GM23338 (cell line): Measurements from ENCODE around the gene PIM3.

Experiments used
- CTCF ChIP-seq, 2 experiments: fragments of 200-600 bp in 1 of 2; sonication (generic) in 1 of 2; conservative IDR thresholded peaks; 2 replicates each; pipeline versions ENCODE4 v1.5.1 to v1.6.1; 2016 to 2017; ENCODE audit warnings: antibody characterized with exemption in 2 of 2, low read depth in 2 of 2, mild to moderate bottlenecking in 2 of 2, moderate library complexity in 1 of 2
- EZH2 ChIP-seq: fragments of 200-600 bp; sonication (generic); IDR thresholded peaks from one replicate; pipeline ENCODE4 v1.8.0; 2017; ENCODE audit warnings: antibody characterized with exemption, mild to moderate bottlenecking, low read depth; ENCODE audit not compliant: unreplicated experiment
- JUNB ChIP-seq: IDR thresholded peaks from one replicate; pipeline ENCODE4 v1.6.1; 2016; ENCODE audit warnings: antibody characterized with exemption; ENCODE audit not compliant: unreplicated experiment
- POLR2AphosphoS5 ChIP-seq: IDR thresholded peaks from 2 replicates; pipeline ENCODE4 v1.6.1; 2016; ENCODE audit warnings: antibody characterized with exemption, low read depth
- ZNF114 ChIP-seq: fragments of 250-450 bp; sonication (Bioruptor Pico); IDR thresholded peaks from 2 replicates; pipeline ENCODE4 v1.5.0; 2020; ENCODE audit warnings: mild to moderate bottlenecking, moderate library complexity
- ZNF462 ChIP-seq: fragments of 250-450 bp; sonication (Bioruptor Pico); IDR thresholded peaks from 2 replicates; pipeline ENCODE4 v1.5.0; 2020; ENCODE audit warnings: mild to moderate bottlenecking, moderate library complexity
- TF ChIP-seq, protein P1 (sequence below): IDR thresholded peaks from one replicate; pipeline ENCODE4 v1.6.1; 2018; ENCODE audit warnings: antibody characterized with exemption; ENCODE audit not compliant: unreplicated experiment

DNA sequence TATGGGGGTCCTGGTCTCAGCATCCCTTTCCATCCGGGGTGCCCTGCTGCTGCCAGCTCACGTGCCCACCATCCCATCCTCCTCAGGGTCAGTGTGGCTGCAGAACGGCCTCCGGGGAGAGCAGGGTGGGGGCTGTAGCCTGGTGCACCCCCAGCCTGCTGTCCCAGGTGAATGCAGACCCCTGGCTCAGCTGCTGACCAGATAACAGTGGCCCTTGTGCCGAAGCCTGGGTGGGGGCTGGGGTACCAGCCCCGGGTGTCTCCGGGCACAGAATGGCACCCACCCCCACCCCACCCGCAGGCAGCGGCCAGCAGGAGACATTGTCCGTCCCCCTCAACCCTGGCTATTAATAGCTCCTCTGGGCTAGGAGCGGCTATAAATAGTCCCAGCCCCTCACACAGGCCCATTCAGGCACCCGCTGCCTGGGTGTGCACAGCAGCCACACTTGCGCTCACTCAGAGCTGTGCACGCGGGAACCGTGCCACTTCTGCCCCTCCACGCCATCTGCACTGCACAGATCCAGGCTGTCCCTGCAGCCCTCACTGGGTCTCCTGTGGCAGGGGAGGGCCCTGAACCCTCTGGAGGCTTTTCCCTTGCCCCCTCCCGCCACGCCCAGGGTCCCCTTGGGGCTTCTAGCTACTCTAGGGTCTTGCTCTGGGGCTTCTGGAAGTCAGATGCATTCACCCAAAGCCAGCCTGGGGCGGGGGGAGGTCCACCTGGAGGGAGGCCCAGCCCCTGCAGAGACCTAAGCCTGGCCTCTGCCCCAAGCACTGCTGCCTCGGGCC is 23.4 kb upstream of the PIM3 start:
- no peak for TF ChIP-seq POLR2AphosphoS5
- no peak for TF ChIP-seq CTCF (conservative IDR thresholded peaks at IDR 0.05; ENCODE audit: low read depth in 2 of 2)
- TF ChIP-seq JUNB, result no peak
- TF ChIP-seq, protein P1, sequence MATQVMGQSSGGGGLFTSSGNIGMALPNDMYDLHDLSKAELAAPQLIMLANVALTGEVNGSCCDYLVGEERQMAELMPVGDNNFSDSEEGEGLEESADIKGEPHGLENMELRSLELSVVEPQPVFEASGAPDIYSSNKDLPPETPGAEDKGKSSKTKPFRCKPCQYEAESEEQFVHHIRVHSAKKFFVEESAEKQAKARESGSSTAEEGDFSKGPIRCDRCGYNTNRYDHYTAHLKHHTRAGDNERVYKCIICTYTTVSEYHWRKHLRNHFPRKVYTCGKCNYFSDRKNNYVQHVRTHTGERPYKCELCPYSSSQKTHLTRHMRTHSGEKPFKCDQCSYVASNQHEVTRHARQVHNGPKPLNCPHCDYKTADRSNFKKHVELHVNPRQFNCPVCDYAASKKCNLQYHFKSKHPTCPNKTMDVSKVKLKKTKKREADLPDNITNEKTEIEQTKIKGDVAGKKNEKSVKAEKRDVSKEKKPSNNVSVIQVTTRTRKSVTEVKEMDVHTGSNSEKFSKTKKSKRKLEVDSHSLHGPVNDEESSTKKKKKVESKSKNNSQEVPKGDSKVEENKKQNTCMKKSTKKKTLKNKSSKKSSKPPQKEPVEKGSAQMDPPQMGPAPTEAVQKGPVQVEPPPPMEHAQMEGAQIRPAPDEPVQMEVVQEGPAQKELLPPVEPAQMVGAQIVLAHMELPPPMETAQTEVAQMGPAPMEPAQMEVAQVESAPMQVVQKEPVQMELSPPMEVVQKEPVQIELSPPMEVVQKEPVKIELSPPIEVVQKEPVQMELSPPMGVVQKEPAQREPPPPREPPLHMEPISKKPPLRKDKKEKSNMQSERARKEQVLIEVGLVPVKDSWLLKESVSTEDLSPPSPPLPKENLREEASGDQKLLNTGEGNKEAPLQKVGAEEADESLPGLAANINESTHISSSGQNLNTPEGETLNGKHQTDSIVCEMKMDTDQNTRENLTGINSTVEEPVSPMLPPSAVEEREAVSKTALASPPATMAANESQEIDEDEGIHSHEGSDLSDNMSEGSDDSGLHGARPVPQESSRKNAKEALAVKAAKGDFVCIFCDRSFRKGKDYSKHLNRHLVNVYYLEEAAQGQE, result no peak
- TF ChIP-seq EZH2, result no peak
- no peak for TF ChIP-seq ZNF462
- TF ChIP-seq ZNF114 (CRISPR knock-in tag), result no peak
